Measurements from ENCODE around the gene PYCR2. TPM values are rescaled to one million over a fixed set of nuclear protein-coding genes. Genes with fewer than 3 reads are reported as not detected.
"Not testable (repeated sequence)": the region's sequence is repeated elsewhere in the genome, so short reads cannot be mapped to it uniquely, and the experiment has no call there.

The PYCR2 gene
- total RNA-seq, 4 donors from 2014 or later = 38.8 to 55.0 (median 41.0) TPM

- H3K36me3 ChIP-seq = no peaks in the 10 kb centered on the region
- intact Hi-C loops (cut with DNase I) = no loop called here
- H3K27me3 ChIP-seq = no peaks in the 10 kb centered on the region
- TF ChIP-seq POLR2A (IDR thresholded peaks at IDR 0.05) = no peak
- TF ChIP-seq, protein P1, sequence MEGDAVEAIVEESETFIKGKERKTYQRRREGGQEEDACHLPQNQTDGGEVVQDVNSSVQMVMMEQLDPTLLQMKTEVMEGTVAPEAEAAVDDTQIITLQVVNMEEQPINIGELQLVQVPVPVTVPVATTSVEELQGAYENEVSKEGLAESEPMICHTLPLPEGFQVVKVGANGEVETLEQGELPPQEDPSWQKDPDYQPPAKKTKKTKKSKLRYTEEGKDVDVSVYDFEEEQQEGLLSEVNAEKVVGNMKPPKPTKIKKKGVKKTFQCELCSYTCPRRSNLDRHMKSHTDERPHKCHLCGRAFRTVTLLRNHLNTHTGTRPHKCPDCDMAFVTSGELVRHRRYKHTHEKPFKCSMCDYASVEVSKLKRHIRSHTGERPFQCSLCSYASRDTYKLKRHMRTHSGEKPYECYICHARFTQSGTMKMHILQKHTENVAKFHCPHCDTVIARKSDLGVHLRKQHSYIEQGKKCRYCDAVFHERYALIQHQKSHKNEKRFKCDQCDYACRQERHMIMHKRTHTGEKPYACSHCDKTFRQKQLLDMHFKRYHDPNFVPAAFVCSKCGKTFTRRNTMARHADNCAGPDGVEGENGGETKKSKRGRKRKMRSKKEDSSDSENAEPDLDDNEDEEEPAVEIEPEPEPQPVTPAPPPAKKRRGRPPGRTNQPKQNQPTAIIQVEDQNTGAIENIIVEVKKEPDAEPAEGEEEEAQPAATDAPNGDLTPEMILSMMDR (IDR thresholded peaks at IDR 0.05) = no peak
- no peaks in the 10 kb centered on the region for H3K4me1 ChIP-seq
- H3K27ac ChIP-seq = no peak overlapping the region
- 84 to 89% methylated on average over 5 of the region's 5 CpGs for WGBS, 2 donors
- no peak for DNase-seq
- no peaks in the 10 kb centered on the region for H3K9me3 ChIP-seq
- H3K4me3 ChIP-seq (replicated peaks in 1 of 3) = no peak overlapping the region
Observed at GRCh38 chr1:225931270-225932136, 7.5 kb upstream of the PYCR2 start.

- no peaks in the 10 kb centered on the region for H3K36me3 ChIP-seq
- H3K4me3 ChIP-seq (replicated peaks in 1 of 3) = no peak overlapping the region
- no peaks in the 10 kb centered on the region for H3K27me3 ChIP-seq
- no peaks in the 10 kb centered on the region for H3K9me3 ChIP-seq
- no peak for DNase-seq
- no peaks in the 10 kb centered on the region for H3K4me1 ChIP-seq
- intact Hi-C loops (cut with DNase I) = no loop called here
- 95 to 97% methylated on average over 2 of the region's 2 CpGs for WGBS, 2 donors
- no peak overlapping the region for H3K27ac ChIP-seq
- TF ChIP-seq, protein P1 (IDR thresholded peaks at IDR 0.05) = no peak
- TF ChIP-seq POLR2A (IDR thresholded peaks at IDR 0.05) = no peak
Observed at GRCh38 chr1:225930566-225930965, 6.5 kb upstream of the PYCR2 start.

- H3K4me3 ChIP-seq (replicated peaks in 1 of 3); H3K4me1 ChIP-seq; H3K27ac ChIP-seq; DNase-seq; H3K27me3 ChIP-seq; intact Hi-C loops (cut with DNase I); H3K36me3 ChIP-seq; H3K9me3 ChIP-seq: not testable (repeated sequence)
- 95 to 97% methylated on average over 3 of the region's 3 CpGs for WGBS, 2 donors
Observed at GRCh38 chr1:225929462-225929861, 5.4 kb upstream of the PYCR2 start.

GRCh38 chr1:225928186-225929175 is 4.4 kb upstream of the PYCR2 start:
- 88 to 89% methylated on average over 14 of the region's 14 CpGs for WGBS, 2 donors
- Histone ChIP-seq H3K36me3 (no peaks in the 10 kb centered on the region), H3K27me3 (no peaks in the 10 kb centered on the region), H3K4me1 (peaks cover 0 to under 1% of the 10 kb centered on the region in 2 donors), H3K27ac (no peak overlapping the region), H3K9me3 (no peaks in the 10 kb centered on the region), H3K4me3 (replicated peaks in 1 of 3) (no peak overlapping the region)
- intact Hi-C loops (cut with DNase I) = no loop called here
- TF ChIP-seq, protein P1 (IDR thresholded peaks at IDR 0.05) = no peak
- TF ChIP-seq POLR2A (IDR thresholded peaks at IDR 0.05) = no peak
- no peak for DNase-seq

DNA sequence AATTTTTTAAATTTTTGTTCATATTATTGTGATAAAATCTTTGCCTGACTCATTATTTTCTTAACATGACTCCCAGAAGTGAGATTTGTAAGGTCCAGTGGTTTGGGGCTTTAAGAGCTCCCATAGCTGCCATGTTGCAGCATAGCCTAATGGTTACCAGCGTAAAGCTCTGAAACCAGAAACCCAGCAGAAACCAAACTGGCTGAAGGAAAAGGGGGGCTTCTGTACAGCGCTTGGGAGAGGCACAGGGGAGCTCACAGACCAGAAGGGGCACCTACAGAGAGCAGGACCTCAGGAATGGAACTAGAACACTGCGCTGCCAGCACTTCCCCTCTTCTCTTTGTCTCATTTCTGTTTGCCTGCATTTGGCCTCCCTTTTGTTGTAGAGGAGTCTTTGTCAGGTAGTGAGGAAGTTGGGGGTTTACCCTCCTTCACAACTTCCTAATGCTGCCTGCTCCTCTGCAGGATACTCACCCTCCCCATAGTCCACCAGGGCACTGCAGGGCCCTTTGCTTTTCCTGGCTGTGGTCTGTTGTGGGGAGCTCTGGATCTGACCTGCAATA is 2.6 kb upstream of the PYCR2 start:
- Histone ChIP-seq H3K4me3 (replicated peaks in 1 of 3) (no peak overlapping the region), H3K4me1 (peaks cover 6 to 12% of the 10 kb centered on the region in 2 donors), H3K36me3 (no peaks in the 10 kb centered on the region), H3K27ac (no peak overlapping the region), H3K27me3 (no peaks in the 10 kb centered on the region), H3K9me3 (no peaks in the 10 kb centered on the region)
- WGBS, 2 donors = 85 to 94% methylated on average over 3 of the region's 3 CpGs
- DNase-seq = no peak
- intact Hi-C loops (cut with DNase I) = no loop called here
- no peak for TF ChIP-seq POLR2A (IDR thresholded peaks at IDR 0.05)
- TF ChIP-seq, protein P1 (IDR thresholded peaks at IDR 0.05) = no peak
